MV-4-11 (cell line): ENCODE results near the gene ARSG.
"Not testable (repeated sequence)": the region's sequence is repeated elsewhere in the genome, so short reads cannot be mapped to it uniquely, and the experiment has no call there.

Source experiments
- DNase-seq: peaks from one replicate; lab custom pipeline; 2025; lab: John Stamatoyannopoulos, UW

The ARSG gene

DNA sequence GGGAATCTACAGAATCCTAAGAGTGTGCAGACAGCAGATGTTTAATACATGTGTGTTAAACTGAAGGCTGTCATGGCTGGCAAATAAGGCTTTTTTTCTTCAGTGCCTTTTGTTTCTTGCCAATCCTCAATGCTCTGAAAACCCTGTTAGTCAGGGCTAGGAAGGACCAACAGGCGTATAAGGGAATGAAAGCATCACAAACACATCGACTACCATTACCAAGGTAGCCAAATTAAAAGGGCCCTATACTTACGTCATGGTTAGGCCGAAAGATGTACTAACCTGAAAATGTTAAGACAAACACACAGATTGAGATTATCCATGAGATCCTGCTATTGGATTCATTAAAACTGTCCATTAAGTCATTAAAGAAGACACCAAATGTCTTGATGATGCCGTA lies 13.5 kb upstream of the ARSG start:
- no peak for DNase-seq

DNA sequence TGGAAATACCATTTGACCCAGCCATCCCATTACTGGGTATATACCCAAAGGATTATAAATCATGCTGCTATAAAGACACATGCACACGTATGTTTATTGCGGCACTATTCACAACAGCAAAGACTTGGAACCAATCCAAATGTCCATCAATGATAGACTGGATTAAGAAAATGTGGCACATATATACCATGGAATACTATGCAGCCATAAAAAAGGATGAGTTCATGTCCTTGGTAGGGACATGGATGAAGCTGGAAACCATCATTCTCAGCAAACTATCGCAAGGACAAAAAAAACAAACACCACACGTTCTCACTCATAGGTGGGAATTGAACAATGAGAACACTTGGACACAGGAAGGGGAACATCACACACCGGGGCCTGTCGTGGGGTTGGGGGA lies 9.3 kb upstream of the ARSG start:
- not testable (repeated sequence) for DNase-seq

DNA sequence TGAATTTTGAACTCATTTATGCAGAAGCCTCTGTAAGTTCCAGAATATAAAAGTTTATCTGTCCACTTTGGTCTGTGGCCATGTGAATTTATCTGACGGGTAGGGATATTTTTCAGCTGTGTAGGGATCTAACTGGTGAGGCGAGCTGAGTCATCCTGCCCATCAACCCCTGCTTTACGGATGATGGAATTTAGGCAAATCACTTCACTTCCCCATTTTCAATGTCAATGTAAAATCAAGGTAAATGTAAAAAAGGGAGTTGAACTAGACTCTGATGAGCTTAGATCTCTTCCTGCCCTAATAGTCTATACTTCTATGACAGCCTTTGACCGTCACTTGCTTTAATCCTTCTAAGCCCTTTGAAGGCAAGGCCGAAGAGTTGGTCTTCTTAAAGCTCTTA lies 2.9 kb upstream of the ARSG start:
- peak; percentile 76 for DNase-seq

DNA sequence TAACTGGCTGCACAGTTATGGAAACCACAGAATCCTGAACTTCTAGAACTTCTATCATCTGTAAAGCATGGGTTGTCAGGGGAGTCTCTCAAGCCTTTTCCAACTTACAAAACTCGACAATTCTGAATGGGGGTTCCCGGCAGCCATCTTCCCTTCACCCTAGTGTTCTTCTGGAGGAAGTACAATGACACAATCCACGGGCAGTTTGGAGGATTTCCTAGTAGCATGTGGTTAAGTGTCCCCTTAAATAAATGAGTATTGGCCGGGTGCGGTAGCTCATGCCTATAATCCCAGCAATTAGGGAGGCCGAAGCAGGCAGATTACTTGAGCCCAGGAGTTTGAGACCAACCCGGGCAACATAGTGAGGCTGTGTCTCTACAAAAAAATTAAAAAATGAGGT lies 2.5 kb upstream of the ARSG start:
- peak; percentile 75 for DNase-seq

GRCh38 chr17:68289473-68289872 lies 1.8 kb upstream of the ARSG start:
- no peak for DNase-seq

DNA sequence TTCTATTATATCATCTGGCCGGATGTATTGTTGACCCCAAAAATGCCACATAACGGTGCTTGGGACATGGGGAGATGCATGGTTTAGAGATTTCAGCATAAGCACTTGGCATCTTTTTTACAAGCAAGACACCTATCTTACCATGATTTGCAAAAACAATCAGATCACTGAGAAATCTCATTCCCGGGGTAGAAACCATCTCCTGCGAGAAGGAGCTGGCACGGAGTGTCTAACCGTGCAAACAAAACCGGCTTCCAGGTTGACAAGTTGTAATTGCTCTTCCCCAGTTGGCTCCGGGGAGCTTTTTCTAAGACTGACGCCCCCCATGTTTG lies 1.4 kb upstream of the ARSG start:
- no peak for DNase-seq

GRCh38 chr17:68290268-68290954 lies 884 bp upstream of the ARSG start:
- DNase-seq = no peak

- DNase-seq = peak; percentile 92
Observed at GRCh38 chr17:68291836-68292688, 767 bp downstream of the ARSG start.

DNA sequence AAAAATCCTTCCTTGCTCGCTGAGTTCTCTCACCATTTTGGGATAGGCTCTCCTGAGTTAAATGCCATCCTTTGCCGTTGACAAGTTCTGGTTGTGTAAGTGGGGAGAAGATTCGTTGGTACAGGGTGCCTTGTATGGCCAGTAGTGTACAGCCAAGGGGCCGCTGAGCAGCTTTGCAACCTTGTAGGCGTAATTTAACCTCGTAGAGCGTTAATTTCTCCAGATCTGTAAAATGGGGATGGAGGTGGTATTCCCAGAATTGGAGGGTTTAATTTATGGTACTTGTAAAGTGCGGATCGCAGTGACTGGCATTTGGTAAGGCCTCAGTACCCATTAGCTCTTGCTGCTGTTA lies 1.4 kb downstream of the ARSG start:
- DNase-seq = no peak

- DNase-seq = no peak
Observed at GRCh38 chr17:68293490-68294195, 2.3 kb downstream of the ARSG start.

DNA sequence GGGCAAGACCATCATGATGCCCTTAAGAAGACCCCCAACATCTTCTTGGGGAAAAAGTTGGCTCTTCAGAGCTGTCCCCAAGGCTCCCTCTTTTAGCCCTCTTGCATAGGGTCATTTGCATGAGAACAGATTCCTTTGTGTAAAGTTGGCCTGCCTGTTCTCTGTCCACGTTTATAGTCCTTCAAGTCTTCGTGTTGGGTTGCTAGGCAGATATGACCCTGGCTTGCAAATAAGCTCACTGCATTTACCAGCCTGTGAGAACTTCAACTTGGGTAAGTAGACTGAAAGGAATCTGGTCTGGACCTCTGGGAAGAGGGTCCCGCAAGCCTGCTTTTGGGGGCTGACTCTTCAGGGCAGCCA lies 2.9 kb downstream of the ARSG start:
- no peak for DNase-seq

GRCh38 chr17:68294617-68295016 lies 3.3 kb downstream of the ARSG start:
- DNase-seq = no peak

GRCh38 chr17:68295086-68295485 lies 3.8 kb downstream of the ARSG start:
- no peak for DNase-seq

- peak; percentile 86 for DNase-seq
Observed at GRCh38 chr17:68296217-68297191, 5.2 kb downstream of the ARSG start.

GRCh38 chr17:68297195-68297594 lies 5.9 kb downstream of the ARSG start:
- peak; percentile 82 for DNase-seq

DNA sequence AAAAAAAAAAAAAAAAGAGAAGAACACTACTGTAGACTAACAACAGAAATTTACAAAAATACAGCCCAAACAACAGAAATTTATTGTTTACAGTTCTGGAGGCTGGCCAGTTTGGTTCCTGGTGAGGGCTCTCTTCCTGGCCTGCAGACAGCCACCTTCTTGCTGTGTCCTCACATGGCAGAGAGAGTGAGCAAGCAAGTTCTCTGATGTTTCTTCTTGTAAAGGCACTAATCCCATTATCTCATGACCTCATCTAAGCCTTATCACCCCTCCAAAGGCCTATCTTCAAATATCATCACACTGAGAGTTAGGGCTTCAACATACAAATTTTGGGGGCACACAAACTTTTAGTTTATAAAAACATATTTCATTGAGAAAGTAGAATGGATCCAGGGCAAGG lies 7.3 kb downstream of the ARSG start:
- no peak for DNase-seq

DNA sequence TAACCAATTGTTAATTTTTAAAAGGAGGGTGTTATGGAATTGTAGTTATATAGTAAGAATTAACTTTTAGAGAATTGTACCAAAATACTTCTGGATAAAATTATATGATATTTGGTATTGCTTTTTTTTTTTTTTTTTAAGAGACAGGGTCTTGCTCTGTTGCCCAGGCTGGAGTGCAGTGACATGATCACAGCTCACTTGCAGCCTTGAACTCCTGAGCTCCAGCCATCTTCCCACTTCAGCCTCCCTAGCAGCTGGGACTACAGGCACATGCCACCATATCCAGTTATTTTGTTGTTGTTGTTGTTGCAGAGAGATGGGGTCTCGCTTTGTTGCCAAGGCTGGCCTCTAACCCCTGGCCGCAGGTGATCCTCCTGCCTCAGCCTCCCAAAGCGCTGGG lies 8.5 kb downstream of the ARSG start:
- no peak for DNase-seq

- DNase-seq = no peak
Observed at GRCh38 chr17:68301438-68301959, 10.2 kb downstream of the ARSG start.

GRCh38 chr17:68302066-68302564 lies 10.8 kb downstream of the ARSG start:
- no peak for DNase-seq

DNA sequence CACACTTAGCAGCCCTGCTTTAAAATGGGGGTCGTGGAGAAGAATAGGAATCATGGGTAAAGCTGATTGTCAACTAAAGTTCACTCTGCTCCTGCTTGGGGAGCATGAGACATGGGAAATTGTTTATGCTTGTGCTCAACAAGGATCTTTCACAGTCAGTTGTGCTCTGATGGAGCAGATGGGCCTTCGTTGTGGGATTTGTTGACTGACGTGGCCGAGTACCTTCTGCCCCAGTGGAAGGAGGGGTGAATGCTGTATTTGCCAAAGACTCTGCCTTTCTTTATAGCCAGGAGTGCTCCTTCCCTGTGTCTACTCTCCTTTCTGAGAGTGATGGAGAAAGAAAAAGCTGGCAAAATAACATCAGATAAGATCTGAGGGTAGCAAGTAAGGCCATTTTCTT lies 11.4 kb downstream of the ARSG start:
- no peak for DNase-seq

GRCh38 chr17:68304706-68305105 lies 13.4 kb downstream of the ARSG start:
- DNase-seq = no peak

GRCh38 chr17:68305142-68305541 lies 13.8 kb downstream of the ARSG start:
- DNase-seq = peak; percentile 43
